NT2/D1 (cell line): ENCODE measurements around the gene EBLN2.

Experiments
- SUZ12 ChIP-seq: IDR thresholded peaks from 2 replicates; pipeline ENCODE4 v1.6.1; 2011; ENCODE audit not compliant: insufficient read length, insufficient read depth; ENCODE audit errors: extremely low read depth
- YY1 ChIP-seq: IDR thresholded peaks from 2 replicates; pipeline ENCODE4 v1.6.1; 2011; ENCODE audit not compliant: insufficient read length, insufficient read depth
- ZNF274 ChIP-seq: IDR thresholded peaks from 2 replicates; pipeline ENCODE4 v1.6.1; 2011; ENCODE audit warnings: mild to moderate bottlenecking, low read depth, low read length

- no peak for TF ChIP-seq ZNF274
- no peak for TF ChIP-seq SUZ12
- TF ChIP-seq YY1: no peak
These were observed 8.5 kb downstream of the EBLN2 start for GRCh38 chr3:73069775-73070444.
